H9 (cell line): ENCODE data around the gene PRKAG3. TPM values are rescaled to one million over a fixed set of nuclear protein-coding genes. Genes with fewer than 3 reads are reported as not detected.

ENCODE experiments used
- DNase-seq: peaks from one replicate; pipeline ENCODE4 v3.0.0-alpha.2; 2017
- H2AFZ ChIP-seq: one replicate; pipeline ENCODE4 v1.6.1; 2013; ENCODE audit warnings: mild to moderate bottlenecking, low read length, control low read depth, moderate library complexity
- H2AK5ac ChIP-seq: 2 replicates; pipeline ENCODE4 v1.6.1; 2013; ENCODE audit warnings: low read length, control low read depth, mixed read lengths; ENCODE audit not compliant: insufficient read length
- H2BK120ac ChIP-seq: one replicate; pipeline ENCODE4 v1.6.1; 2013; ENCODE audit warnings: low read depth, mild to moderate bottlenecking, low read length, control low read depth, inconsistent platforms; ENCODE audit not compliant: poor library complexity, severe bottlenecking
- H2BK12ac ChIP-seq: 2 replicates; pipeline ENCODE4 v1.6.1; 2013; ENCODE audit warnings: low read length, control low read depth, mixed read lengths, low read depth; ENCODE audit not compliant: insufficient read length
- H2BK15ac ChIP-seq: 2 replicates; pipeline ENCODE4 v1.6.1; 2013; ENCODE audit warnings: low read depth, low read length, control low read depth
- H2BK20ac ChIP-seq: one replicate; pipeline ENCODE4 v1.6.1; 2013; ENCODE audit warnings: low read depth, mild to moderate bottlenecking, low read length, control low read depth, inconsistent platforms; ENCODE audit not compliant: poor library complexity, severe bottlenecking
- H2BK5ac ChIP-seq: 2 replicates; pipeline ENCODE4 v1.6.1; 2013; ENCODE audit warnings: low read length, control low read depth, mixed read lengths; ENCODE audit not compliant: insufficient read length
- H3K14ac ChIP-seq: 2 replicates; pipeline ENCODE4 v1.6.1; 2013; ENCODE audit warnings: low read length, control low read depth; ENCODE audit not compliant: insufficient read depth
- H3K18ac ChIP-seq: 2 replicates; pipeline ENCODE4 v1.6.1; 2013; ENCODE audit warnings: low read depth, mild to moderate bottlenecking, mixed read lengths, low read length, control low read depth; ENCODE audit not compliant: insufficient read length
- H3K23ac ChIP-seq: 2 replicates; pipeline ENCODE4 v1.6.1; 2013; ENCODE audit warnings: low read length, control low read depth, mixed read lengths, low read depth; ENCODE audit not compliant: insufficient read length
- H3K23me2 ChIP-seq: 2 replicates; pipeline ENCODE4 v1.6.1; 2013; ENCODE audit warnings: low read depth, mild to moderate bottlenecking, mixed read lengths, low read length, control low read depth; ENCODE audit not compliant: insufficient read length, poor library complexity, severe bottlenecking
- H3K27ac ChIP-seq: 2 replicates; pipeline ENCODE4 v1.5.1; 2013; ENCODE audit warnings: low read length, control low read depth, mixed read lengths, low read depth; ENCODE audit not compliant: insufficient read length
- H3K27me3 ChIP-seq: 2 replicates; pipeline ENCODE4 v1.6.1; 2013; ENCODE audit warnings: low read length, control low read depth, inconsistent platforms; ENCODE audit not compliant: insufficient read depth
- H3K4ac ChIP-seq: 2 replicates; pipeline ENCODE4 v1.6.1; 2013; ENCODE audit warnings: low read depth, mild to moderate bottlenecking, control low read depth, inconsistent platforms, low read length, moderate library complexity
- H3K4me1 ChIP-seq: 2 replicates; pipeline ENCODE4 v1.6.1; 2013; ENCODE audit warnings: low read length, control low read depth, inconsistent platforms; ENCODE audit not compliant: insufficient read depth
- H3K4me2 ChIP-seq: 2 replicates; pipeline ENCODE4 v1.6.1; 2013; ENCODE audit warnings: low read length, control low read depth, mixed read lengths; ENCODE audit not compliant: insufficient read length, insufficient read depth
- H3K56ac ChIP-seq: 2 replicates; pipeline ENCODE4 v1.6.1; 2013; ENCODE audit warnings: low read depth, mild to moderate bottlenecking, mixed read lengths, low read length, control low read depth; ENCODE audit not compliant: insufficient read length
- H3K79me1 ChIP-seq: 2 replicates; pipeline ENCODE4 v1.6.1; 2013; ENCODE audit warnings: low read depth, mild to moderate bottlenecking, moderate library complexity, low read length, control low read depth, inconsistent platforms; ENCODE audit not compliant: insufficient read depth, poor library complexity, severe bottlenecking
- H3K79me2 ChIP-seq: 2 replicates; pipeline ENCODE4 v1.6.1; 2013; ENCODE audit warnings: low read length, control low read depth, inconsistent platforms; ENCODE audit not compliant: insufficient read depth
- H3K9ac ChIP-seq: 2 replicates; pipeline ENCODE4 v1.6.1; 2013; ENCODE audit warnings: low read length, control low read depth, mixed read lengths; ENCODE audit not compliant: insufficient read length; ENCODE audit errors: extremely low read depth
- H3K9me3 ChIP-seq: one replicate; pipeline ENCODE4 v1.6.1; 2013; ENCODE audit warnings: low read depth, low read length, inconsistent platforms; ENCODE audit not compliant: control insufficient read depth
- H3T11ph ChIP-seq: one replicate; pipeline ENCODE4 v1.6.1; 2013; ENCODE audit warnings: mild to moderate bottlenecking, low read length, control low read depth, inconsistent platforms
- H4K20me1 ChIP-seq: one replicate; pipeline ENCODE4 v1.6.1; 2013; ENCODE audit not compliant: control insufficient read depth, insufficient read length, insufficient read depth
- H4K5ac ChIP-seq: 2 replicates; pipeline ENCODE4 v1.6.1; 2013; ENCODE audit warnings: low read depth, mild to moderate bottlenecking, mixed read lengths, low read length, control low read depth; ENCODE audit not compliant: insufficient read length
- H4K8ac ChIP-seq: replicated peaks from 2 replicates; pipeline ENCODE4 v1.6.1; 2013; ENCODE audit warnings: low read length, control low read depth, mixed read lengths, low read depth; ENCODE audit not compliant: insufficient read length
- H4K91ac ChIP-seq: 2 replicates; pipeline ENCODE4 v1.6.1; 2013; ENCODE audit warnings: low read depth, mild to moderate bottlenecking, moderate library complexity, mixed read lengths, low read length, control low read depth; ENCODE audit not compliant: insufficient read length
- H3K27ac Mint-ChIP-seq, 3 experiments: 2 replicates in 2 of 3; 3 replicates in 1 of 3; pipeline ENCODE4 v1.8.0; 2020 to 2021; ENCODE audit warnings: mixed read lengths in 3 of 3, mild to moderate bottlenecking in 1 of 3, moderate library complexity in 1 of 3
- H3K27me3 Mint-ChIP-seq: 2 replicates; pipeline ENCODE4 v1.8.0; 2021; ENCODE audit warnings: low read depth, mild to moderate bottlenecking, moderate library complexity, mixed read lengths
- H3K36me3 Mint-ChIP-seq, 3 experiments: 2 replicates in 2 of 3; 3 replicates in 1 of 3; pipeline ENCODE4 v1.8.0; 2020 to 2021; ENCODE audit warnings: low read depth in 3 of 3, mixed read lengths in 3 of 3; ENCODE audit not compliant: insufficient read depth in 1 of 3
- H3K4me1 Mint-ChIP-seq, 2 experiments: 2 replicates each; pipeline ENCODE4 v1.8.0; 2020; ENCODE audit warnings: mixed read lengths in 2 of 2
- H3K4me3 Mint-ChIP-seq, 2 experiments: 2 replicates in 1 of 2; 3 replicates in 1 of 2; pipeline ENCODE4 v1.8.0; 2020 to 2021; ENCODE audit warnings: mild to moderate bottlenecking in 2 of 2, mixed read lengths in 2 of 2, moderate library complexity in 1 of 2
- H3K9me3 Mint-ChIP-seq, 2 experiments: 2 replicates in 1 of 2; 3 replicates in 1 of 2; pipeline ENCODE4 v1.8.0; 2020; ENCODE audit warnings: mild to moderate bottlenecking in 2 of 2, mixed read lengths in 2 of 2, moderate library complexity in 1 of 2
- WGBS: extraction: QIAGEN DNeasy Blood & Tissue Kit; methylation state at CpG from one replicate; pipeline ENCODE4 v1.1.7; 2013; ENCODE audit warnings: missing lambda C conversion rate, low lambda C conversion rate, mixed read lengths; ENCODE audit not compliant: insufficient read length; ENCODE audit errors: extremely low coverage; 5-methylcytosine and 5-hydroxymethylcytosine counted together
- total RNA-seq: library from RNA; stranded (reverse); gene quantifications from 2 replicates; pipeline ENCODE4 v1.2.1, GENCODE V29; 2021
- TF ChIP-seq, protein P1 (sequence below): fragments of 200-600 bp; sonication (generic); conservative IDR thresholded peaks from 3 replicates; pipeline ENCODE4 v1.8.0; 2021; ENCODE audit warnings: antibody characterized with exemption, mild to moderate bottlenecking

Gene PRKAG3
- total RNA-seq, 1 experiment from 2014 or later = not detected

GRCh38 chr2:218863021-218863520 is 31.5 kb upstream of the PRKAG3 start:
- H3K27ac ChIP-seq = no peak overlapping the region
- no peak overlapping the region for H3K56ac ChIP-seq
- TF ChIP-seq, protein P1, sequence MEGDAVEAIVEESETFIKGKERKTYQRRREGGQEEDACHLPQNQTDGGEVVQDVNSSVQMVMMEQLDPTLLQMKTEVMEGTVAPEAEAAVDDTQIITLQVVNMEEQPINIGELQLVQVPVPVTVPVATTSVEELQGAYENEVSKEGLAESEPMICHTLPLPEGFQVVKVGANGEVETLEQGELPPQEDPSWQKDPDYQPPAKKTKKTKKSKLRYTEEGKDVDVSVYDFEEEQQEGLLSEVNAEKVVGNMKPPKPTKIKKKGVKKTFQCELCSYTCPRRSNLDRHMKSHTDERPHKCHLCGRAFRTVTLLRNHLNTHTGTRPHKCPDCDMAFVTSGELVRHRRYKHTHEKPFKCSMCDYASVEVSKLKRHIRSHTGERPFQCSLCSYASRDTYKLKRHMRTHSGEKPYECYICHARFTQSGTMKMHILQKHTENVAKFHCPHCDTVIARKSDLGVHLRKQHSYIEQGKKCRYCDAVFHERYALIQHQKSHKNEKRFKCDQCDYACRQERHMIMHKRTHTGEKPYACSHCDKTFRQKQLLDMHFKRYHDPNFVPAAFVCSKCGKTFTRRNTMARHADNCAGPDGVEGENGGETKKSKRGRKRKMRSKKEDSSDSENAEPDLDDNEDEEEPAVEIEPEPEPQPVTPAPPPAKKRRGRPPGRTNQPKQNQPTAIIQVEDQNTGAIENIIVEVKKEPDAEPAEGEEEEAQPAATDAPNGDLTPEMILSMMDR = no peak
- Mint-ChIP-seq H3K4me1 (peaks cover 19 to 24% of the 10 kb centered on the region in 2 experiments), H3K36me3 (no peaks in the 10 kb centered on the region), H3K27ac (no peak overlapping the region), H3K4me3 (no peak overlapping the region), H3K27me3 (peaks cover 95% of the 10 kb centered on the region), H3K9me3 (no peaks in the 10 kb centered on the region; a peak in 1 of 5 replicates)
- no peaks in the 10 kb centered on the region for H3K9me3 ChIP-seq
- H3K79me2 ChIP-seq = no peaks in the 10 kb centered on the region
- H3K18ac ChIP-seq = no peak overlapping the region
- no peak overlapping the region for H2BK120ac ChIP-seq
- no peak overlapping the region for H2AFZ ChIP-seq
- H2BK5ac ChIP-seq = no peak overlapping the region
- no CpG with 5 or more reads among the region's 3 CpGs for WGBS
- H4K91ac ChIP-seq = no peak overlapping the region
- no peak overlapping the region for H2AK5ac ChIP-seq
- H2BK20ac ChIP-seq = no peak overlapping the region
- no peak overlapping the region for H2BK12ac ChIP-seq
- peaks cover 2% of the 10 kb centered on the region; the same call in 1 of the 2 replicates for H3K4me1 ChIP-seq
- no peak overlapping the region; the same call in 1 of the 2 replicates for H3K14ac ChIP-seq
- no peak overlapping the region for H4K5ac ChIP-seq
- H3T11ph ChIP-seq = no peak overlapping the region
- no peaks in the 10 kb centered on the region for H4K20me1 ChIP-seq
- H3K4me2 ChIP-seq = no peak overlapping the region
- H3K23me2 ChIP-seq = peaks cover 3% of the 10 kb centered on the region
- H2BK15ac ChIP-seq = no peak overlapping the region
- no peak for DNase-seq
- no peak overlapping the region for H3K9ac ChIP-seq
- H3K23ac ChIP-seq = no peak overlapping the region
- peaks cover 68% of the 10 kb centered on the region for H3K27me3 ChIP-seq
- H3K79me1 ChIP-seq = no peaks in the 10 kb centered on the region
- H4K8ac ChIP-seq = no peak overlapping the region
- H3K4ac ChIP-seq = no peak overlapping the region
